NCI-H510A treated with DMSO at 0.1 percent for 48 hours (cell line): Measurements from ENCODE around the gene DIP2B.
"Not testable (repeated sequence)": the region's sequence is repeated elsewhere in the genome, so short reads cannot be mapped to it uniquely, and the experiment has no call there.

Source experiments
- DNase-seq: peaks from one replicate; lab custom pipeline; 2025; lab: John Stamatoyannopoulos, UW

DIP2B gene

GRCh38 chr12:50504798-50505674, at the start of gene DIP2B:
DIP2B (plus strand) TSS chr12:50504985; CDS start chr12:50505141, 156 bp downstream.
- DNase-seq = peak; percentile 90

- no peak for DNase-seq
Observed at GRCh38 chr12:50458606-50459005, 46.2 kb upstream of the DIP2B start.

- no peak for DNase-seq
Observed at GRCh38 chr12:50467439-50467838, 37.3 kb upstream of the DIP2B start.

- no peak for DNase-seq
Observed at GRCh38 chr12:50477241-50477832, 27.4 kb upstream of the DIP2B start.

- DNase-seq = no peak
Observed at GRCh38 chr12:50482571-50482970, 22.2 kb upstream of the DIP2B start.

- DNase-seq = no peak
Observed at GRCh38 chr12:50483488-50483887, 21.3 kb upstream of the DIP2B start.

- no peak for DNase-seq
Observed at GRCh38 chr12:50488801-50489200, 16.0 kb upstream of the DIP2B start.

- not testable (repeated sequence) for DNase-seq
Observed at GRCh38 chr12:50498119-50498518, 6.7 kb upstream of the DIP2B start.

- no peak for DNase-seq
Observed at GRCh38 chr12:50505675-50506530, 1.1 kb downstream of the DIP2B start.

GRCh38 chr12:50506753-50507473, 2.1 kb downstream of the DIP2B start:
- DNase-seq = no peak

GRCh38 chr12:50507474-50507838, 2.7 kb downstream of the DIP2B start:
- no peak for DNase-seq

GRCh38 chr12:50507930-50508329, 3.1 kb downstream of the DIP2B start:
- DNase-seq = no peak

GRCh38 chr12:50508414-50508813, 3.6 kb downstream of the DIP2B start:
- DNase-seq = no peak

- DNase-seq = no peak
Observed at GRCh38 chr12:50508970-50509663, 4.3 kb downstream of the DIP2B start.

GRCh38 chr12:50514526-50515276, 9.9 kb downstream of the DIP2B start:
- no peak for DNase-seq

GRCh38 chr12:50515587-50515986, 10.8 kb downstream of the DIP2B start:
- no peak for DNase-seq

- no peak for DNase-seq
Observed at GRCh38 chr12:50517421-50518048, 12.8 kb downstream of the DIP2B start.

- DNase-seq = no peak
Observed at GRCh38 chr12:50518090-50518489, 13.3 kb downstream of the DIP2B start.

GRCh38 chr12:50519353-50519752, 14.6 kb downstream of the DIP2B start:
- no peak for DNase-seq
